Osteocyte (in vitro differentiated cells): ENCODE measurements around the gene GTF2A1. TPM values are rescaled to one million over a fixed set of nuclear protein-coding genes. Genes with fewer than 3 reads are reported as not detected.
"Not testable (repeated sequence)": the region's sequence is repeated elsewhere in the genome, so short reads cannot be mapped to it uniquely, and the experiment has no call there.

ENCODE experiments used
- DNase-seq: peaks from one replicate; pipeline ENCODE4 v3.0.0; 2021; ENCODE audit warnings: mixed read lengths; ENCODE audit not compliant: unreplicated experiment; ENCODE audit errors: extremely low spot score
- H3K27ac Mint-ChIP-seq: one replicate; pipeline ENCODE4 v1.8.0; 2021; ENCODE audit warnings: mild to moderate bottlenecking, mixed read lengths; ENCODE audit not compliant: unreplicated experiment
- H3K27me3 Mint-ChIP-seq: one replicate; pipeline ENCODE4 v1.8.0; 2021; ENCODE audit warnings: mixed read lengths; ENCODE audit not compliant: unreplicated experiment
- H3K36me3 Mint-ChIP-seq: one replicate; pipeline ENCODE4 v1.8.0; 2021; ENCODE audit warnings: mixed read lengths; ENCODE audit not compliant: unreplicated experiment
- H3K4me1 Mint-ChIP-seq: one replicate; pipeline ENCODE4 v1.8.0; 2021; ENCODE audit warnings: mixed read lengths; ENCODE audit not compliant: unreplicated experiment
- H3K4me3 Mint-ChIP-seq: one replicate; pipeline ENCODE4 v1.8.0; 2021; ENCODE audit warnings: mild to moderate bottlenecking, moderate library complexity, mixed read lengths; ENCODE audit not compliant: unreplicated experiment
- H3K9me3 Mint-ChIP-seq: one replicate; pipeline ENCODE4 v1.8.0; 2021; ENCODE audit warnings: mixed read lengths; ENCODE audit not compliant: unreplicated experiment
- CTCF ChIP-seq: fragments of 200-600 bp; sonication (generic); IDR thresholded peaks from 2 replicates; pipeline ENCODE4 v1.5.0; 2021; ENCODE audit warnings: antibody characterized with exemption, mild to moderate bottlenecking, moderate library complexity
- total RNA-seq: library from RNA; stranded (reverse); gene quantifications from 2 replicates; pipeline ENCODE4 v1.2.1, GENCODE V29; 2021

GTF2A1 gene
- total RNA-seq, 1 donor from 2014 or later: 40.8 TPM

- DNase-seq: no peak
- Mint-ChIP-seq H3K4me1 (peaks cover 9% of the 10 kb centered on the region), H3K27ac (no peak overlapping the region), H3K9me3 (no peaks in the 10 kb centered on the region), H3K27me3 (no peaks in the 10 kb centered on the region), H3K4me3 (no peak overlapping the region), H3K36me3 (no peaks in the 10 kb centered on the region)
- TF ChIP-seq CTCF: no peak
These were observed 10.8 kb upstream of the GTF2A1 start for GRCh38 chr14:81231540-81231939.

- Mint-ChIP-seq H3K9me3 (no peaks in the 10 kb centered on the region), H3K27me3 (no peaks in the 10 kb centered on the region), H3K4me1 (peaks cover 7% of the 10 kb centered on the region)
These were observed 3.5 kb upstream of the GTF2A1 start for GRCh38 chr14:81224222-81224621.

GRCh38 chr14:81223788-81224187, 3.0 kb upstream of the GTF2A1 start:
- not testable (repeated sequence) for DNase-seq, H3K4me1 Mint-ChIP-seq, H3K27ac Mint-ChIP-seq, H3K27me3 Mint-ChIP-seq, H3K9me3 Mint-ChIP-seq, H3K4me3 Mint-ChIP-seq, H3K36me3 Mint-ChIP-seq

More at GRCh38 chr14:81224222-81224621, 3.5 kb upstream of the GTF2A1 start:
- no peak for DNase-seq
- no peak overlapping the region for H3K27ac Mint-ChIP-seq
- no peak overlapping the region for H3K4me3 Mint-ChIP-seq
- H3K36me3 Mint-ChIP-seq: peaks cover 2% of the 10 kb centered on the region
- no peak for TF ChIP-seq CTCF

GRCh38 chr14:81222691-81223090, 1.9 kb upstream of the GTF2A1 start:
- TF ChIP-seq CTCF: no peak
- Mint-ChIP-seq H3K4me3 (no peak overlapping the region), H3K9me3 (no peaks in the 10 kb centered on the region), H3K27me3 (no peaks in the 10 kb centered on the region), H3K36me3 (peaks cover 2% of the 10 kb centered on the region), H3K27ac (peak overlapping the region; percentile 99), H3K4me1 (peaks cover 19% of the 10 kb centered on the region)
- no peak for DNase-seq

GRCh38 chr14:81222126-81222525, 1.4 kb upstream of the GTF2A1 start:
- H3K27ac Mint-ChIP-seq: peak overlapping the region; percentile 99
- H3K4me1 Mint-ChIP-seq: peaks cover 22% of the 10 kb centered on the region
- DNase-seq: no peak
- peaks cover 2% of the 10 kb centered on the region for H3K36me3 Mint-ChIP-seq
- TF ChIP-seq CTCF: no peak
- H3K4me3 Mint-ChIP-seq: peak overlapping the region; percentile 85
- H3K9me3 Mint-ChIP-seq: no peaks in the 10 kb centered on the region
- no peaks in the 10 kb centered on the region for H3K27me3 Mint-ChIP-seq

- H3K36me3 Mint-ChIP-seq: peaks cover 2% of the 10 kb centered on the region
- peaks cover 26% of the 10 kb centered on the region for H3K4me1 Mint-ChIP-seq
- no peak for TF ChIP-seq CTCF
- peak overlapping the region; percentile 99 for H3K27ac Mint-ChIP-seq
- no peaks in the 10 kb centered on the region for H3K27me3 Mint-ChIP-seq
- H3K9me3 Mint-ChIP-seq: no peaks in the 10 kb centered on the region
- DNase-seq: no peak
- H3K4me3 Mint-ChIP-seq: peak overlapping the region; percentile 85
These were observed 882 bp upstream of the GTF2A1 start for GRCh38 chr14:81221579-81222102.
